ENCODE data around the gene PLCB2.

Gene PLCB2

DNA sequence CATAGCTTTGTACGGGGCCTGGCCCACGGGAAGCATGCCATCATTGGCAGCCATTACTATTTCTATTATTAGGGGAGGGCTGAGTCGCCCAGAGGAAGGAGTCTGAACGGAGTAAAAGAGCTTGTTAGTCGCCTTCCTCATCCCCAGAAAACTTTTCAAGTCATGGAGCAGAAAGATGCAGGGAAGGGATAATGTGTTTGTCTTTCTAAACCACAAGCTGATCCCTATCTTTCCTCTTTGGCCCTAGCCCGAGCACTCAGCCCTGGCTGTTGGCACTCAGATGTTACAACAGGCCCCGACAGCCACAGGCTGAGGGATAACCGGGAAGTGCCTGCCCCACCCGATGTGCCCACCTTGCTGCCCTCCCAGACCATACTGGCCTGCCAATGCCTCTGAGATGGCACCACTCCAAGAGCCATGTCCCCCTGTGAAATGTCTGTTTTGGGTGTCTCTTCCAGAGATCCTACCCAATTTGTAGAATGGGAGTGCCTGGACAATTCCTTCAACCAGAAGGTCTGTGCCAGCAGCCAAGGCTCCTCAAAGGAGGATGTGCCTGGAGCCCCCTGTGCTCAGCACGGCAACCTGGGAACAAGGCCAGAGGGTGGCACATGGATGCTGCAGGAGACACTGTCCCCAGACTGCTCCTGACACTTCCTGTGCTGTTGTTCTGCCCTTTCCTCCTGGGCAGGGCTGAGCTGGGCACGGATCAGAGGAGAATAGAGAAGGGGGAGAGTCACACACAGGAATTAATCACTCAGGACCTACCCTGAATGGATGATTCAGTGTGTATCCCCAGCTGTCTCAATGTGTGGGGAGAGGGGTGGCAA, 58.0 kb downstream of the PLCB2 start:
- peak; percentile 32 for DNase-seq (ENCODE audit: low read depth)

DNA sequence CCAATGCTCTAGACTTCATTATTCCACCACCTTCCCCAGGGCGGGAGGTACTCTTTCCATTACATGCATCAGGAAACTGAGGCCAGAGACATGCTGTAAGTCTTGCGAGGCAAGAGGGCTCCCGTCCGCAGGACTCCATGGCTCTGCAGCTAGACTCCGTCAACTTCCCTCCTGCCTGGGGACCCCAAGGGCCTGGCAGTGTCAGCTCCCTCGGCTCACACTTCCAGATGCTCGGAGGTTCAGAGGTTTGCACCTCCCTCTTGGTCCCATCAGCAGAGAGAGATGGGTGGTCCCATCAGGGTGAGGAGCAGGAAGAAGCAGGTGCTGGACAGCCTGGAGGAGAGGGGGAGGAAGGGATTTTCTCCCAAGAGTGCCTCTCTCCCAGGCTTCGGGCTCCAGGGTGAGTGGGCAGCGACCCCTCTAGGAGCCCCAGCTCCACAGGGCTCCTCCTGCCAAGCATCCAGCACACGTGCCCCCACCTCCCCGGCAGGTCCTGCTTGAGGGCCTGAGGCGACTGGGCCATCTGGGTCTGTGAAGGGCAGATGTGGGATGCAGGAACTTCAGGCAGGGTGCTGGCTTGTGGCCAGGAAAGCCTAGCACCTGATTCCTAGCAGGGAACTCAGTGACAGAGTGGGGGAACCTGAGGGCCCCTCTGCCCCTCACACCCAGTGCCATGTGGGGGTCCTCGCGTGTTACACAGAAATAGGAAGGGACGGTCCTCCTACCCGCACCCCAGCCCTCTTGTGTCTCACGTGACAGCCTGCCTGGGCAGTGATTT, 59.5 kb downstream of the PLCB2 start:
- DNase-seq (ENCODE audit: low read depth): no peak

DNA sequence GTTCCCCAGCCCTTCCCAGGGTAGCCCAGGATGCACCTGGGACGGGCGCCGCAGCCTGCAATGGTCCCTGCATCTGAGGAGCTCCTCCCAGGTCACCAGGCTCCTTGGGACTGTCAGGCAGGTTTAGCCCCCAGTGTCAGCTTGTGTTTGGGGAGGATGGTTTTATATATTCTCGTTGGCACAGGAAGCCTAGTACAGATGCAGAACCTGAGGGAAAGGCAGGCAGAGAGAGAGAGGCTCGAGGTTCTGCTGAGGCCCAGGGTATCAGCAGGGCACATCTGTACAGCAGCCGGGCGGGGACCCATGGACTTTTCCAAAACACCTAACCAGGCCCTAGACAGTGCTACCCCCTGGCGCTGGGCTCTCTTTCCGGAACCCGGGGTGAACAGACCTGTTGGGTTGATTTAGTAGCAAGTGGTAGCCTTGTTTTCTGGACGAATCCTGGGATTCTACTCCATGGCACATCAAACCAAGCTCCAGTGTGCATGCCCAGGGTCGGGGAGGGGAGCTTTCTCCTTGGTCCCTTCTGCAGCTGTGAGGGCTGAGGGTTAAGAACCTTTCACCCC, 60.2 kb downstream of the PLCB2 start:
- no peak for DNase-seq (ENCODE audit: low read depth)

DNA sequence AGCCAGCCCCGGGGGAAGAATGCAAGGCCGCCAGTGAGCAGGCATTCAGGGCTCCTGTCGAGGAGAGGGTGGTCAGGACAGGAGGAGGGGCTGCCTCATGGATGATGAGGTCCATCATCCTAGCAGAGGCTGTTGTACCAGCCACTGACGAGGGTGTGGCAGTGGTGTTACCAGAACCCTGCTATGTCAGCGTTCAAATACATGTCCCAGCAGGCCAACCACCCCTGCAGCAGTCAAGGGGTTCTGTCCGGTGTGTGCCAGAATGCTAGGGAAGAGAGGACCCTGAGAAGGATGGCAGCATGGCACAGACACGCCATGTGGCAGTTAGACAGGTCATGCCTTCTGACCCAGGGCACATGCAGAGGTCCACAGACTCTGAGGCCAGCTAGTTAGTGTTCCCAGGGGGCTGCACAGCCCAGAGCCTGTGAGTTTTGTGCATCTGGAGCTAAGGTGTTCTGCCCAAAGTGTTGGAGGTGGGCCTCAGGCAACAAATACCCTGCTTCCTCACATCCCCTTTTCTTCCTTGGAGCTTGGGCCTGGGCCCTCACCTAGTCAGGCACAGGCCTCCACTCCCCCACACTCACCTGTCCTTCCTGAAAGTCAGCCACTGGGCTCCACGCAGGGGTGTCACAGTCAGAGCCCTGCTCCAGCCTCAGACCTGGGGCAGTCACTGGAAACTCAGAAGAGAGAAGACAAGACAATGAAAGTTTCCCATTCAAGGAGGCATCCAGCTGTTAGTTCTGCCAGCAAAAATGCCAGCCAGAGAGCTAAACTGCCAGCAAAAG, 61.0 kb downstream of the PLCB2 start:
- DNase-seq (ENCODE audit: low read depth): no peak

DNA sequence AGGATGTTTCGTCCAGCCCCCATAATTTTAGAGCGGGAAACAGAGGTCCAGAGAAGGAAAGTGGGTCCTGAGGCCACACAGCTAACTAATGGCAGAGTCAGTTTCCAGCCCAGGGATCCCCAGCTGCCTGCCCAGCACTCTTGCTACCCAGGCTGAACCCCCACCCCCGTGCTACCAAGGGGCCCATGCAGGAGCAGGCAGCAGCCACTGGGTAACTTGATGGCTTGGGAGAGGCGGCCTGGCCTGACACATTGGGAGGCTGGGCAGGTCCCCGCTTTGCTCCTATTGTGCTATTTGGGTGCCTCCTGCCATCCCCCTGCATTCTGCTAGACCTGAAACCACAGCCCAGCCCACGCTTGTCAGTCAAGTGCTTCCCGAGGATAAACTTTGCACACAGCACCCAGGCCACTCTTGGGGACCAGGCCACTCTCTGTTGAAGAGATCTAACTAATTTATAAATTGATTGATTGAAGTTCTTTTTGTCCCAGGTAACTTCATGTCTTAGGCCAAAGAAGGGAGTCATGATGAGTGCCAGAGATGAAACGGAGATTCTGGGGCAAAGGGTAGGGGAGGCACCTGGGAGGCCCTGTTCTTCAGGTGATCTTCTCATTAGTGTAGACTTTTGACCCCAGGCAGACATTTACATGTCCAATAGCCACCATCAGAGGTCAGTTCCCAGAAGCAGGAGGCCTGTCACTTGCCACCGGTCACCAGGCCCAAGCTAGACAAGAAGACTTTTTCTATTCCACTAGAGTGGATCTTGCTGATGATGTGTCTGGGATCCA, 61.9 kb downstream of the PLCB2 start:
- DNase-seq (ENCODE audit: low read depth): no peak

DNA sequence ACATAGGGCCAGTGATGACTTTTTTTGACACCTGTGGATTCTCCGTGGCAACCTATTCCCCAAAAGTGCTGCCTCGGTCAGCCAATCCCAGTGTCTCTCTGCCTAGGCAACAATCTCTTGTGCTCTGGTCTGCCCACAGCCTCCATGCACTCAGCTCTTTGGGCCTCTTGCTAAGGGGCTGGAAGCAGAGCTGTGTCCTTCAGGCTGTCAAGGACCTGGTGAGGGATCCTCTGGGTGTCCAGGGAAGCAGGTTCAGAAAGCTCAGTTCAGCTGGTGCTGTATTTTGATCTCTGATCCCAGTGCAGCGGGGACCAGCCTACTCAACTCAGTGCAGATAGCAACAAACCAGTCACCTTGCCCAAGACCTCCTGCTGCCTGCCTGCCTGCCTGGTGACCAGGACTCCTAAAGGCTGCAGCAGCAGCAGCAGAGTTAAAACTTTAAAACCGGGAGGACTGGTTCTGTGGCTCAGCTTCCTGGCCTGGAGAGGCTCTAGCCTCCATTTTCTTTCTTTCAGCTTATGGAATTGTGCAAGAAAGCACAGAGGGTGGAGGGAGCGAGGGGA, 62.7 kb downstream of the PLCB2 start:
- DNase-seq (ENCODE audit: low read depth): no peak

DNA sequence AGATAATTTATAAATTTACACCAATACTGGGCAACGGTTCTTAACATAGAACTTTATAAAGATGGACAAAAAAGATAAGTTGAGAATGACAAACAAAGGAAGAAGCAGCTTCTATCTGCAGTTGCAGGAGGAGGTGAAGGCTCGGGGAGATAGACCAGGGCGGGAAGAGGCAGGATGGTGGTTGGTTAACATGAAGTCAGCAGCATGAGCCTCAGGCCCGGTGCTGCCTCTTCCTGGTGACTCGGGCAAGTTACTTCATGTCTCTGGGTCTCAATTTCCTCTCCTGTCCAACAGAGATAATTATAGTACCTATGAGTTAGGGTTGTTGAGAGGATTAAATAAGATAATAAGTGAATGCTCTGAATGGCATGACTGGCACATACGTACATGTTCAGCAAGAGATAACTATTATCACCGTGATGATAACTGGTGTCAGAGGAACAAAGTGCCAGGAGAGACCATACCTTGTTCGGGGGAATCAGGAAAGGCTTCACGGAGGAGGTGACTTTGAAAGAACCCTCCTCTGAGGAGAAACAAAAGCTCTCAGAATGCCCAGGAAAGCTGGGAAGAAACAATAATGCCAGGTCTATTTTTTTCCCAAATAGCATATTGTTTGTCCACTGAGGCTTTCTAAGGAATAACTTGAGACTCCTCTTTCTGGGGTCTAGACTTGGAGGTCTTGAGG, 64.5 kb downstream of the PLCB2 start:
- DNase-seq (ENCODE audit: low read depth): no peak

DNA sequence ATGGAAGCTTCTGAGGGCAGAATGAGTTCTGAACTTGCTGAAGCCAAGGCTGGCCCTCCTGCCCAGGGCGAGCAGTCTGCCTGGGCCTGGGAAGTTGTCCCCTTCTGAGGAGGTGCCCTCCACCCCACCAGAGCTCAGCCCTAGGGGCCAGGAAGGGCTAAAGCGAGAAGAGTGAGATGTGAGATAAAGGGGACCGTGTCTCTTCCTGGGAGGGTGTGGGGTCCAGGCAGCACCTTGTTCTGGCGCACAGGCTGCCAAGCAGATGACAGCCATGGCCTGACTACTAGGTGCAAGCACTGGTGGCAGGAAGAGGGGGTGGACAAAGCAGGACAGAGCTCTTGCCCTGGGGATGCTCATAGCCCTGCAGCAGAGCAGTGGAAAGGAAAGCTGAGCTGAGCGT, 65.1 kb downstream of the PLCB2 start:
- DNase-seq (ENCODE audit: low read depth): no peak

DNA sequence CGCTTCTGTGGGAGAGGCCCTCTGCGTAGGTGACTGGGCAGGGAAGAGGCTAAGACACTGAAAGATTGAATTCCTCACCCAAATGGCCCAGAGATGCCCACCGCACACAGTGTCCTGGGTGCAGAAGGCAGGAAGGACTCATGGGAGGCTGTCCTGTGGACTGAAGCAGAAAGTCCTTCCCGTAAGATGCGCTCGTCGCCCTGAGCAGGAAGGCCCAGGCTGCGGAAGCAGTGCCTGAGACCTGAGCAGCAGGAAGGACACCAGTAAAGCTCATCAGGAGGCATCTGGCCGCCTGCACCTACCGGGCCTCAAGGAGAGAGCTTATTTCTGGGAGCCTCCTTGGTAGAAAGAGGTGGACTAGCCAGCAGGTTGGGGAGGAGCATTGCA, 65.5 kb downstream of the PLCB2 start:
- DNase-seq (ENCODE audit: low read depth): no peak

DNA sequence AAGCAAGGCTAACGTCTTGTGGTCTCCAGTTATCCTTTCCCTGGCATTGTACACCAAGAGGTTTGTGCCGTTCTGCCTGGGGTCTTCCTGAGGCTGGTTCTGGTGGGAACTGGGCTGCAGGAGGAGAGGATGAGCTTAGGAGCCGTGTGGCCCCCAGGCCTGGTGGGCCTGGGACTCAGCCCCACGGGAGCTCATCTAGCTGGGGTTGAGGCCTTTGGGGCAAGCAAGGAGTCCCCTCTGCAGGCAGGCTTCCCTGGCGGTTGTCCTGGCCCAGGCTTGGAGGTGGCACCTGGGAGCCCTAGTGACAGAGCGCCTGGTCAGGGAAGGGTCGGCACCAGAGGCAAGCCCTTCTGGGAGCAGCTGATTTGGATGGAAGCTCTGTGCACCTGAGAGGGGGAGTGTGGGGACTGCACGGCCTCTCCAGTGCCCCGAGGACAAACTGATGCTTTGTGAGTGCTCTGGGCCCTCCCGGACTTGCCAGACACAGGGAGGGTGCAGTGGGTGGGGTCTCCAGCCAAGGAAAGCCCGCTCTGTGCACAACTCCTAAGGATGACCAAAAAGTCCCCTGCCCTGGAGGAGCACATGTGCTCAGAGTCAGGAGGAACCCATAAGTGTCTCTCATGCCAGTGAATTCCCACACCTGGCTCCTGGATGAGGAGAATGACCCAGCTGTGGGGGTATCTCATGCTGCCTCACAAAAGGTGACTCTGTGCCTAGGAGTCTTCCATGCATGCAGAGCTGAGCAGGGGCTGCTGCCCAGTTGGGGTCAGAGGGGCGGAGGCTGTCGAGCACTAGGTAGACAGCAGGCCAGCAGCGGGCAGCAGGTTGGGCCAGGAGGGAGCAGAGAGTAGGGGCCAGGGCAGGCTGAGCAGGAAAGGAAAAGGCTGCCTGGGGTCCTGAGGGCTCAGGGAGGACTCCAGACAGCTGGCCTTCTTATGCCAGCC, 66.2 kb downstream of the PLCB2 start:
- no peak for DNase-seq (ENCODE audit: low read depth)

DNA sequence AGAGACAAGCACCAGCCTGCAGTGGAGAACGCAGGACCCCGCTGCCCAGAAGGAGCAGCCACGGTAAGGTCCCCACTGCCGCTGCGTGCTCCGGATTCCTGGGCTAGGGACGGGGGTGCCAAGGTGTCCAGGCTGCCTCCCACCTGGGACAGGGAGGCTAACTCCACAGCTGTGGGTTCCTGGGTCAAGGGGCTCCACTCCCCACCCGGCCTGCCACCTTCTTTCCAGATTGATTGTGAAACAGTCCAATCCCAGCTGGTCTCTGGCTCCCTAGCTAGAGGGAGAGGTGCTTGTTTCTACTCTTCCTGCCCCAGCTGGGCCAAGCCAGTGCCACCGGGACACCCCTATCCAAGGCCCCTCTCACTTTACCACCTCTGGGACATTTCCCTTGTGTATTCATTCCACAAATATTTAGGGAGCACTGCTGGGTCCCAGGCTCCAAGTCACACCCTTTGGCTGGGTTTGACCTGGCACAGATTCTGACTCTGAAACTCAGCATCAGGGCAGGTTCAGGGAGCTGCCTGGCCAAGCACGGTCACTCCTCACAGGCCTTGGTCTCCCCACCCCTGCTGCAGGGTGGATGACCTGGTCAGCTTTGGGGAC, 67.0 kb downstream of the PLCB2 start:
- no peak for DNase-seq (ENCODE audit: low read depth)

DNA sequence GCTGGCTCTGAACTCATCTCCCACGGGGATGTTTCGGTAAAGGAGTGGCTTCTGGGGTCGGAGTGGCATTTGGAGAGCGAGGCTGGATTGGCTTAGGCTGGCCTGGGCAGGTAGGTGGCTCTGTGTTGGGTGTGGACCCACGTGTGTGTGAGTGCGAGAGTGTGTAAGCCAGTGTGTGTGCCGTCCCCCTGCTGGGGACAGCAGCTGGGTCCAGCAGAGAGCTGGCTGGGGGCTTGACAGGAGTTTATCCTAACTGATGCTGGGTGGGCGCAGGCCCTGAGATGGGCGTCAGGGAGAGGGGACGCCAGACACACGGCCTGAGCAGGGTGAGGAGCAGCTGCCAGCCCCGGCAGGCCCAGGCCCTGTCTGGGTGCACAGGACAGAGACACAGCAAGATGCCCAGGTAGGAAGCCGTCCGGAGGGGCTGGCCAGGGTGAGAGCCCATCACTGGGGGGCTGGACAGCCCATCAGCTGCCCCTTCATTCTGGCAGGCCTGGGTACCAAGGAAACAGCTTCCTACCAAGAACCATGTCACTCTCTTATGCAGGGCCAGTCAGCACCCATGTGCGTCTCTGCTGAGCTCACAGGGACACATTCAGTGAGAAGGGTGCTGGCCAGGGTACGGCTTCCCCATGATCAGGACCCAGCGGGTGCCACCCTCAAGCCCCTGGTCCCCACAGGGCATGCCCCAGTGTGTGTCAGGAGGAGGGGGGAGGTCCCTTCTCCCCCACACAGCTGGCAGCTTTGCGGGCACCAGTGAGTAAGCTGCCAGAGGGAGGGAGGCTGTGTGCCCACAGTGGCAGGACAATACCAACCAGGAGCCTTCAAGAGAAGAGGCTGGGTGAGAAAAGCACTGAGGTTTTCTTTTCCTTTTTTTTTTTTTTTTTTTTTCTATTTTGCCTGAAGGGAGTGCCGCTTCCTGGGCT, 67.8 kb downstream of the PLCB2 start:
- no peak for DNase-seq (ENCODE audit: low read depth)

DNA sequence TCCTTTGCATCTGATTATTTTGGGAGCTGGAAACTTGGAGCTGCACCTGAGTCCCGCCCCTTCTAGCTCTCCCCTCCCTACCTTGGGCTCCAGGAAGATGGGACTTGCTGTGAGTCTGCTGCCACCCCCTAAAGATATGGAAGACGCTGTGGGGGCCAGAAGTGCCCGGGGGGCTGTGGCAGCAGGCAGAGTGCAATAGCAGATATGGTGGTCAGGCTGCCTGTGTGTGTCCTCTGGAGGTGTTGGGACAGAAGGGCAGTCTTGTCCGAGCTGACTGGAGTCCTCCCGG, 68.4 kb downstream of the PLCB2 start:
- no peak for DNase-seq (ENCODE audit: low read depth)

DNA sequence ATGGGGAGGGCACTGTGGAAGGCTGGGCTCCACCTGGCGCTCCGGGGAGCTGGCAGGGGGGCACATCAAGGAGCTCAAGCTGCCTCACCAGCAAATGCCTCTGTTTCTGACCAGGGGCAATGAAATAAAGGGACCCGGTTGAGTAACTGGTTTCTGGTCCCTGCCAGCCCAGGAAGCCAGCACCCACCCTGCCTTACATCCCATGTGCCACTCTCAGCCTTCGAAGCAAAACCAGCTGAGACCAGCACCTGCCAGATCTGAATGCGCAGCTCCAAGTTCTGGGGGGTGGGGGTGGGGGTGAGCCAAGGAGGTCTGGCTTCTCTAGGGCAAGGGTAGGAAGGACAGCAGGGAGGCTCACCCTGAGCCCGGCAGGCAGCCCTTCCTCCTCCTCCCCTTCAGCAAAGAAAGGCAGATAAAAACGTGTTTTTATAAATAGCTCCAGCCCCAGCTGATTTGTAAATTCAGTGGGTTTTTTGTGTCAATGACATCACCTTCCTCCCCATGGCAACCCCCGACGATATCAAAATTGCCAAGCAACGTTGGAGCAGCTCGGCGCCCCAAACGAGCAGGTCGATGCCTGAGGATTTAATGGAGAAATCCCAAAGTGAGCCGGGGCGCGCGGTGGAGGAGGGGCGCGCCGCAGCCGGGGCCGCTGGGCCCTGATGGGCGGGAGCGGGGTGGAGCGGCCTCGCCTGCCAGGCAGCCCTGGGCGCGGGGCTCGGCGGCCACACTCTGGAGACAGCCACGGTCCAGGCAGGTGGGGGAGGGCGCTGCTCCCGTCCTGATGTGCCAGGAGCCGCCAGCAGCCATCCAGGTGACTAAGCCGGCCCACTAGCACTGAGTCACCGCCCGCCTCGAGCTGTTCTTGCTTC, 69.0 kb downstream of the PLCB2 start, which contains the start of gene PAK6:
Gene PAK6, plus strand, starts transcription at position 532 of the 872 bp plus-strand sequence. CDS start 25,723 bp downstream, outside the sequence.
- DNase-seq (ENCODE audit: low read depth): peak; percentile 57
